SU-DHL-6 (cell line): ENCODE results near the gene SLC18A3.

Experiments
- H2AFZ ChIP-seq: fragments of 200-600 bp; sonication (generic); 2 replicates; pipeline ENCODE4 v1.6.1; 2014; ENCODE audit warnings: low read depth, mild to moderate bottlenecking, moderate library complexity, mixed read lengths, antibody characterized with exemption, low read length; ENCODE audit not compliant: severe bottlenecking
- H3F3A ChIP-seq: fragments of 200-600 bp; shearing (Covaris generic); 2 replicates; pipeline ENCODE4 v1.6.0; 2016; ENCODE audit warnings: antibody characterized with exemption, mild to moderate bottlenecking; ENCODE audit not compliant: insufficient read depth
- H3K27ac ChIP-seq: fragments of 200-600 bp; sonication (generic); 2 replicates; pipeline ENCODE4 v1.5.1; 2016; ENCODE audit warnings: low read depth, mild to moderate bottlenecking, low read length, moderate library complexity, mixed read lengths
- H3K27me3 ChIP-seq: fragments of 200-600 bp; sonication (generic), shearing (Covaris generic); 2 replicates; pipeline ENCODE4 v1.6.0; 2014; ENCODE audit warnings: mild to moderate bottlenecking, low read length
- H3K36me3 ChIP-seq: fragments of 200-600 bp; sonication (generic); 2 replicates; pipeline ENCODE4 v1.6.1; 2014; ENCODE audit warnings: mild to moderate bottlenecking, low read length, mixed read lengths
- H3K4me2 ChIP-seq: fragments of 300-600, 200-600 bp; shearing (Covaris generic), sonication (generic); 2 replicates; pipeline ENCODE4 v1.6.0; 2014; ENCODE audit warnings: low read length, low read depth, mild to moderate bottlenecking; ENCODE audit not compliant: poor library complexity, severe bottlenecking
- H3K4me3 ChIP-seq: fragments of 200-600 bp; sonication (generic); 2 replicates; pipeline ENCODE4 v1.5.1; 2014; ENCODE audit warnings: antibody characterized with exemption, low read length, mild to moderate bottlenecking, mixed read lengths; ENCODE audit not compliant: insufficient read depth, poor library complexity, severe bottlenecking
- H3K79me2 ChIP-seq: fragments of 200-600 bp; sonication (generic); 2 replicates; pipeline ENCODE4 v1.6.1; 2014; ENCODE audit warnings: mild to moderate bottlenecking, low read length, moderate library complexity; ENCODE audit not compliant: insufficient read depth
- H3K9ac ChIP-seq: fragments of 200-600 bp; sonication (generic); 2 replicates; pipeline ENCODE4 v1.7.0; 2014; ENCODE audit warnings: mild to moderate bottlenecking, low read length
- H3K9me2 ChIP-seq: fragments of 200-600 bp; sonication (generic); replicated peaks from 2 replicates; pipeline ENCODE4 v1.6.1; 2014; ENCODE audit warnings: low read length; ENCODE audit not compliant: insufficient read depth
- H3K9me3 ChIP-seq: fragments of 200-600 bp; sonication (generic); 2 replicates; pipeline ENCODE4 v1.6.1; 2014; ENCODE audit warnings: low read length, mixed read lengths; ENCODE audit not compliant: insufficient read depth
- H4K20me1 ChIP-seq: fragments of 200-600 bp; sonication (generic); 2 replicates; pipeline ENCODE4 v1.6.1; 2014; ENCODE audit warnings: low read depth, mild to moderate bottlenecking, antibody characterized with exemption, low read length, moderate library complexity, mixed read lengths
- EZH2phosphoT487 ChIP-seq: fragments of 200-600 bp; sonication (generic), shearing (Covaris generic); conservative IDR thresholded peaks from 2 replicates; pipeline ENCODE4 v1.6.1; 2018; ENCODE audit warnings: mild to moderate bottlenecking, antibody characterized with exemption, low read length, moderate library complexity, mixed read lengths
- TF ChIP-seq, protein P1 (sequence below): fragments of 200-600 bp; sonication (generic); IDR thresholded peaks from one replicate; pipeline ENCODE4 v1.5.1; 2017; ENCODE audit warnings: antibody characterized with exemption, mild to moderate bottlenecking, low read length, moderate library complexity; ENCODE audit not compliant: insufficient read depth, poor library complexity, severe bottlenecking

SLC18A3 gene

DNA sequence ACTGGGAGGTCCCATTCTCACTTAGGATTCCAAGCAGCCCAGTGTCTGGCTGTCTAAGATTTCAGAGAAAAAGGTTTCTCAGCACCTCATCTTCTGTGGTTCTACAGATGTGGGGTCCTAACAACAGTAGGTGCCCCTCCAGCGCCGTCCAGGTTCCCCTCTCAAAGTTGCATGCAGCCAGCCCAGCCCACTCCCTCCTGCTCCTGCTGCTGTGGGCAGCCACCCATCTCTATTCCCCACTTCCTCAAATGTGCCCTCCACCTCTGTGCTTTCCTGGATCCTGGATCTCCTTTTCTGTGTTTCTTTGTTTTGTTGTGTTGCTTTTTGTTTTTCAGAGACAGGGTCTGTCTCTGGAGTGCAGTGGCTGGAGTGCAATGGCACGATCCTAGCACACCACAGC lies 13.3 kb upstream of the SLC18A3 start:
- no peak for TF ChIP-seq EZH2phosphoT487
- TF ChIP-seq, protein P1, sequence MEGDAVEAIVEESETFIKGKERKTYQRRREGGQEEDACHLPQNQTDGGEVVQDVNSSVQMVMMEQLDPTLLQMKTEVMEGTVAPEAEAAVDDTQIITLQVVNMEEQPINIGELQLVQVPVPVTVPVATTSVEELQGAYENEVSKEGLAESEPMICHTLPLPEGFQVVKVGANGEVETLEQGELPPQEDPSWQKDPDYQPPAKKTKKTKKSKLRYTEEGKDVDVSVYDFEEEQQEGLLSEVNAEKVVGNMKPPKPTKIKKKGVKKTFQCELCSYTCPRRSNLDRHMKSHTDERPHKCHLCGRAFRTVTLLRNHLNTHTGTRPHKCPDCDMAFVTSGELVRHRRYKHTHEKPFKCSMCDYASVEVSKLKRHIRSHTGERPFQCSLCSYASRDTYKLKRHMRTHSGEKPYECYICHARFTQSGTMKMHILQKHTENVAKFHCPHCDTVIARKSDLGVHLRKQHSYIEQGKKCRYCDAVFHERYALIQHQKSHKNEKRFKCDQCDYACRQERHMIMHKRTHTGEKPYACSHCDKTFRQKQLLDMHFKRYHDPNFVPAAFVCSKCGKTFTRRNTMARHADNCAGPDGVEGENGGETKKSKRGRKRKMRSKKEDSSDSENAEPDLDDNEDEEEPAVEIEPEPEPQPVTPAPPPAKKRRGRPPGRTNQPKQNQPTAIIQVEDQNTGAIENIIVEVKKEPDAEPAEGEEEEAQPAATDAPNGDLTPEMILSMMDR = no peak
- Histone ChIP-seq H3K4me3 (no peak overlapping the region), H3F3A (no peaks in the 10 kb centered on the region), H3K79me2 (no peaks in the 10 kb centered on the region), H3K9ac (no peak overlapping the region), H3K27ac (no peak overlapping the region), H3K36me3 (no peaks in the 10 kb centered on the region), H3K9me2 (no peaks in the 10 kb centered on the region), H3K9me3 (no peaks in the 10 kb centered on the region), H4K20me1 (no peaks in the 10 kb centered on the region), H3K27me3 (no peaks in the 10 kb centered on the region), H2AFZ (no peak overlapping the region), H3K4me2 (no peak overlapping the region)

- no peaks in the 10 kb centered on the region for H3K27me3 ChIP-seq
- H3K79me2 ChIP-seq = no peaks in the 10 kb centered on the region
- no peak overlapping the region for H3K27ac ChIP-seq
- H3F3A ChIP-seq = no peaks in the 10 kb centered on the region
- H3K36me3 ChIP-seq = no peaks in the 10 kb centered on the region
- no peak overlapping the region for H3K4me2 ChIP-seq
- no peaks in the 10 kb centered on the region for H4K20me1 ChIP-seq
- H3K9me3 ChIP-seq = no peaks in the 10 kb centered on the region
- H3K9ac ChIP-seq = no peak overlapping the region
- no peak overlapping the region for H2AFZ ChIP-seq
- no peaks in the 10 kb centered on the region for H3K9me2 ChIP-seq
- H3K4me3 ChIP-seq = no peak overlapping the region
- TF ChIP-seq, protein P1 = no peak
- TF ChIP-seq EZH2phosphoT487 = no peak
Observed at GRCh38 chr10:49597426-49598163, 12.5 kb upstream of the SLC18A3 start.

DNA sequence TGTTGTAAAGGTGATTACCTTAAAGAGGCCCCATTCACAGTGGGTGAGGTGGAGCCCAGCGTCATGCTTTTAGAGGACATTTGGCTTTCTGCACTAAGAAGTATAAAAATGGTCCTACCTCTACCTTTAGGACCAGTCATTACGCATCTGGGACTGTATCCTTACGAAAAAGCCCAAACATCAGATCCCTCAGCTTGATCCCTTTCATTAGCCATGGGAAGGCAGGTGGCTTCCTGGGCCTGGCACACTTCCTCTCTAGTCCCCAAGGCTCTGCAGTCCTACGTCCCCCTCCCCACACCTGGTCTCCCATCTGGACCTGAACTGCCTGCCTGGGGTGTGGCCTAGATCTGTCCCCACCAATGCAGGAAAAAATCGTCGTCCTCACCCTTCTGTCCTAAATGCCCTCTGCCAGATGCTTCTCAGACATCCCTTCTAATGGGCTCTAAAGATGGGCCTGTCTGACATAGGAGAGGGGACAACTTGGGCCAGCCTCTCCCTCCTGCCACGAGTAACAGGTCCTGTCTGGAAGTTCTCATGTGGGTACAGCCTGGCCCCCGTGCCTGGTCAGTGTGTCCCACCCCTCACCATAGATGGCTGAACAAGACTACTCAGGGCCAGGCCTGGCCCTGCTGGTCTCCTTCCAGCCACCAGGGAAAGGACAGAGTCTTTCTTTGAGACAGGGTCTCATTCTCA lies 11.8 kb upstream of the SLC18A3 start:
- Histone ChIP-seq H3K9me3 (no peaks in the 10 kb centered on the region), H2AFZ (no peak overlapping the region), H3K9me2 (no peaks in the 10 kb centered on the region), H3K27ac (no peak overlapping the region), H3K4me3 (no peak overlapping the region), H3K4me2 (no peak overlapping the region), H3K27me3 (no peaks in the 10 kb centered on the region), H3K36me3 (no peaks in the 10 kb centered on the region), H3K79me2 (no peaks in the 10 kb centered on the region), H3K9ac (no peak overlapping the region), H3F3A (no peaks in the 10 kb centered on the region), H4K20me1 (no peaks in the 10 kb centered on the region)
- TF ChIP-seq, protein P1 = no peak
- no peak for TF ChIP-seq EZH2phosphoT487
